GM12873 (cell line): ENCODE measurements around the gene SCD.

ENCODE experiments used
- TF ChIP-seq, protein P1 (sequence below): IDR thresholded peaks from 2 replicates; pipeline ENCODE4 v1.5.1; 2012; ENCODE audit warnings: low read depth, mild to moderate bottlenecking, moderate library complexity, low read length, control low read depth; ENCODE audit not compliant: insufficient read depth; ENCODE audit errors: missing control alignments

The SCD gene

DNA sequence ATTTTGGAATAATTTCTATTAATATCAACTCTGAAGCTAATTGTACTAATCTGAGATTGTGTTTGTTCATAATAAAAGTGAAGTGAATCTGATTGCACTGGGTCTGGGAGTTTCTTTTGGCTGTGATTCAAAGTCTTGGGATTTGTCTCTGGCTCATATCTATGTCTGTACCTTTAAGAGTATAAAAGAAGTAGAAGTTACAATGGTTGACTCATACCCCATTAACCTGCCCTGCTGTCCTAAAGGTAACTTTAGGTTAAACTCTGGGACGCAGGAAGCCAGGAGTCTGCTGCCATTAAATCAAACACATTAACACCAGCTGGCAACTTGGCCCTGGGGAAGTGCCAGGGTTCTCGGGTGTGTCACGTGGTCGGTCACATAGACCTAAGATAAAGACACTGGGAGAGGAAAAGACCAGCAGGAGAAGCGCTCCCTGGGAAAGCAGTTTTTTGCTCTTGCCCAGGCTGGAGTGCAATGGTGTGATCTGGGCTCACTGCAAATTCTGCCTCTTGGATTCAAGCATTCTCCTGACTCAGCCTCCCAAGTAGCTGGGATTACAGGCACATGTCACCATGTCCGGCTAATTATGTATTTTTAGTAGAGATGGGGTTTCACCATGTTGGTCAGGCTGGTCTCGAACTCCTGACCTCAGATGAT, 17.8 kb downstream of the SCD start:
- TF ChIP-seq, protein P1, sequence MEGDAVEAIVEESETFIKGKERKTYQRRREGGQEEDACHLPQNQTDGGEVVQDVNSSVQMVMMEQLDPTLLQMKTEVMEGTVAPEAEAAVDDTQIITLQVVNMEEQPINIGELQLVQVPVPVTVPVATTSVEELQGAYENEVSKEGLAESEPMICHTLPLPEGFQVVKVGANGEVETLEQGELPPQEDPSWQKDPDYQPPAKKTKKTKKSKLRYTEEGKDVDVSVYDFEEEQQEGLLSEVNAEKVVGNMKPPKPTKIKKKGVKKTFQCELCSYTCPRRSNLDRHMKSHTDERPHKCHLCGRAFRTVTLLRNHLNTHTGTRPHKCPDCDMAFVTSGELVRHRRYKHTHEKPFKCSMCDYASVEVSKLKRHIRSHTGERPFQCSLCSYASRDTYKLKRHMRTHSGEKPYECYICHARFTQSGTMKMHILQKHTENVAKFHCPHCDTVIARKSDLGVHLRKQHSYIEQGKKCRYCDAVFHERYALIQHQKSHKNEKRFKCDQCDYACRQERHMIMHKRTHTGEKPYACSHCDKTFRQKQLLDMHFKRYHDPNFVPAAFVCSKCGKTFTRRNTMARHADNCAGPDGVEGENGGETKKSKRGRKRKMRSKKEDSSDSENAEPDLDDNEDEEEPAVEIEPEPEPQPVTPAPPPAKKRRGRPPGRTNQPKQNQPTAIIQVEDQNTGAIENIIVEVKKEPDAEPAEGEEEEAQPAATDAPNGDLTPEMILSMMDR = no peak

DNA sequence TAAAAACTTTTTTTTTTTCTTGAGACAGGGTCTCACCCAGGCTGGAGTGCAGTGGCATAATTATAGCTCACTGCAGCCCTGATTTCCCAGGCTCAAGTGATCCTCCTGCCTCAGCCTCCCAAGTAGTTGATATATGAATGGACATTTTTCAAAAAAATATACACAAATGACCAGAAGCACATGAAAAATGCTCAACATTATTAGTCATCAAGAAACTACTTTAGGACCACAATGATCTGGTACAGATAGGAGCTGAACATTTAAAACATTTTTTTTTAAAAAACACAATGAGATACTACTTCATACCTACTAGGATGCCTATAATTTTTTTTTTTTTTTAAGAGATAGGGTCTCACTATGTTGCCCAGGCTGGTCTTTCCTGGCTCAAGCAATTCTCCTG, 21.7 kb downstream of the SCD start:
- TF ChIP-seq, protein P1 = no peak

DNA sequence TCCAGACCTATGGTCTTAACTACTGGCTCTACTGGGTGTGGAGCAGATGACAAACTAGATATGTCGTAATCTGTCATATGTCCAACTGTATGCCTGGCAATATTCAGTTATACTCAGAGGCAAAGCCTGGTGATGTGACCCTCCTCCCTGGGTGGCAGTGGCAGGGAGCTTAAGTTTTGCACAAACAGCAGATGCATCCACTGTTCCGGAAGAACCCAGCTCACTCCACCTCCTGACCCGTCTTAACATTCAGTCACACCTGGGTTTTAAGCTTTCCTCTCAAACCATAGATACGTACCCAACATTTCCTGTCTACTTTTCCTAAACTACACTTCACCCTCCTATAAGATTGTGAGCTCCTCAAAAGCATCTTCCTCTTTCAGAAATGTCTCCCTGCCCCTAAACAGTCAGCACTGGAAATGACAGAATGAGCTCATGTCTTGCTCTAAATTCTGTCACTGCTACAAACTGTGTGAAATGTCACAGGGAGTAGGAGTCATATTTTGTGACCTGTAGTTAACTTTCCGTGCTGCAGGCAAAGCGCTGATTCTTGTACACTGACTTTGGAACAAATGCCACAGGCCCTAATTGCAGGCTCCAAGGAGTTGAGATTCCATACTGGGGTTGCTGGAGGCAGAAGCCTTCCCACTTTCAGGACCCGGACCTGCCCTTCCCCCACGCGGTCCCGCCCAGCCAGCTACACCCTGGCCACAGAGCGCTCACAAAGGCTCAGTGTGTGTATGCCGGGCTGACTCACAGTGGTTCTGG, 23.9 kb downstream of the SCD start:
- TF ChIP-seq, protein P1 = no peak

DNA sequence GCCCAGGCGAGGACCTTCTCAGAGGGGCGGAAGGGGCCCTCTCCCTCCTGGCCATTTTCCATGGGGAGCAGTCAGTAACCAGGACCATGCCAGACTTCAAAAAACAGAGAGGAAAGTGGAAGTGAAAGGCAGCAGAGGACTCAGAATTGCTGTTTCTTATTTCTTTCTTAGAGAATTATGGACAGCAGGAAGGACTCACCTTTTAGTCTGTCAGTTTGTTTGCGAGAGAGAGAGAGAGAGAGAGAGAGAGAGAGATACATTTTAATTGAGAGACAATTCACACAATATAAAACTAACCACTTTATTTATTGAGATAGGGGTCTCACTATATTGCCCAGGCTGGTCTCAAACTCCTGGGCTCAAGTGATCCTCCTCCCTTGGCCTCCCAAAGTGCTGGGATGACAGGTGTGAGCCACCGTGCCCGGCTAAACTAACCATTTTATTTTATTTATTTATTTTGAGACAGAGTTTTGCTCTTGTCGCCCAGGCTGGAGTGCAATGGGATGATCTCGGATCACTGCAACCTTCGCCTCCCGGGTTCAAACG, 24.5 kb downstream of the SCD start:
- TF ChIP-seq, protein P1 = no peak

DNA sequence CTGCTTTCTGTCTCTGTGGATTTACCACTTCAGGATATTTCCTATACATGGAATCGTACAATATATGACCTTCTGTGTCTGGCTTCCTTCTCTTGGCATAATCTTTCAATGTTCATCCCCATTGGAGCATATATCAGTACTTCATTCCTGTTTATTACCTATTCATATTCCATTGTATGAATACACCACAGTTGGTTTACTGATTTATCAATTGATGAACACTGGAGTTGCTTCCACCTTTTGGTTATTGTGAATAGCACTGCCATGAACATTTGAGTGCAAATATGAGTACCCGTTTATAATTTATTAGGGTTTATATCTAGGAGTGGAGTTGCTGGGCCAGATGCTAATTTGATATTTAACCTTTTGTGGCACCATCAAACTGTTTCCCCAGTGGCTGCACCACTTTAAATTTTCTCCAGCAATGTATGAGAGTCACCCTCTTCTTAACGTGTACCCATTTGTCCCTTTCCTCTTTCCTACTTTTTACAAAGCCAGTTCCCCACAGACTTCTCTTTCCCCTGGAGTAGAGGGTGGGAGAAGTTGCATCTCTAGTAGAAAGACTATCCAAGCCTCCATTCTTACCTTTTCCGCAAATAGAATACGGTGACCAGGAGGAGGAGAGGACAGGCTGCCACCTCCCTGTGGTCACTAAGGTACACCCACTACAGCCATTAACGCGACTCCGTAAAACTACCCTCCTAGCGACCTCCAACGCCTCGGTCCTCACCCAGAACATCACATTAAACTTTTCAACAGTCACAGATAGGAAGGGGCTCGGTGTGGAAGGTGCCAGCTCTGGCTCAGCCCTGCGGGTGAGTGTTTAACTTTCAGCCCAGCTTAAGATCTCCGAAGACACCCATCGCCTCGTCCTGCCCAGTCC, 25.6 kb downstream of the SCD start:
- TF ChIP-seq, protein P1 = no peak

DNA sequence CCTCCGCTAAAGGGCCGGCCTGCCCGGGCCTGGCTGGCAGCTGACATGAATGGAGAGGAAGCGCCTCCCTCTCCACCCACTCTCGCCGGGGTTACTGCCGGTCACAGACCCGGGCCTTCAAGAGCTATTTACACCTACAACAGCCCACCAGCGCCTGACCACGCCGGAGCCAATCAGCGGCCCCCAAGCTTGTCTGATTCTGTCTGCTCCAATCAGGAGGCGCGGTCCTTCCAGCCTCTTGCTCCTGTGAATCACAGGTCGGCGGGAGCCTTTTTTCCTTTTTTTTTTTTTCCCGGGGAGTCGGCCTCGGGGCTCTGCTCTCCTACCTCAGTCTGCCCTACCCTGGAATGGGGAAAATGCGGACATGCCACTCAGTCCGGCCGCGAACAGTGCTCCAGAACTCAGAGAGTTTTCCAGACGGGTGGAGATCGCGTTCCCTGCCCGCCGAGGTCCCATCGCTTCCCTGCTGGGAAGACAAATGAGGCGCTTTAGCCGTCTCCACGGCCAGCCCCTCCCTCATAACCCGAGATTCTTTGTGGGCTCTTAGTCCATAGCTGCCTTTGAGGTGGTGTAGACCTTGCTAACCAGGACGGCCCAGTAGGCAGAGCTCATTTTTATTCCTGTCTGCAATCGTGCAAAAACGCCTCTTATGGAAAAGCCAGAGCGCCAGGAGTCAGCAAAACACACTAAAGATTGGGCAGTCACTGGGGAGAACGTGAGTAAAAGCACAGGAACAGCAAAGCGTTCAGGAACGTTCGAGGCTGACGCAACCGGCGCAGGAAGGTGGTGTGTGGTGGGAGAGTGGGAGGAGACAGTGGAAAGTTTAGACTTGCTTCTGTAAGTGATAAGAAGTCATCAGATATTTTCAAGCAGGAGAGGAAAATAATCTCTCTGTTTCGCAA, 26.5 kb downstream of the SCD start:
- TF ChIP-seq, protein P1 = no peak
